Liver (tissue), 3 donors: Measurements from ENCODE around the gene WDFY3.

Source experiments
- CTCF ChIP-seq: fragments of 150-350 bp; IDR thresholded peaks from 2 replicates; pipeline ENCODE4 v1.5.1; 2017; ENCODE audit warnings: improper control_type of control experiment, low read depth, low read length; ENCODE audit not compliant: missing input control
- GABPA ChIP-seq, 2 donors: IDR thresholded peaks in 1 of 2; conservative IDR thresholded peaks in 1 of 2; 2 replicates each; pipeline ENCODE4 v1.6.1; 2016; ENCODE audit warnings: antibody characterized with exemption in 2 of 2, mild to moderate bottlenecking in 1 of 2, moderate library complexity in 1 of 2
- MAX ChIP-seq: IDR thresholded peaks from 2 replicates; pipeline ENCODE4 v1.6.1; 2016; ENCODE audit warnings: antibody characterized with exemption
- TF ChIP-seq, protein P1 (sequence below): IDR thresholded peaks from 2 replicates; pipeline ENCODE4 v1.6.1; 2016; ENCODE audit warnings: antibody characterized with exemption, mild to moderate bottlenecking
- TF ChIP-seq, protein P2 (sequence below): IDR thresholded peaks from 2 replicates; pipeline ENCODE4 v1.6.1; 2016; ENCODE audit warnings: antibody characterized with exemption
- donor health status: healthy.
- donor health status: healthy.

DNA sequence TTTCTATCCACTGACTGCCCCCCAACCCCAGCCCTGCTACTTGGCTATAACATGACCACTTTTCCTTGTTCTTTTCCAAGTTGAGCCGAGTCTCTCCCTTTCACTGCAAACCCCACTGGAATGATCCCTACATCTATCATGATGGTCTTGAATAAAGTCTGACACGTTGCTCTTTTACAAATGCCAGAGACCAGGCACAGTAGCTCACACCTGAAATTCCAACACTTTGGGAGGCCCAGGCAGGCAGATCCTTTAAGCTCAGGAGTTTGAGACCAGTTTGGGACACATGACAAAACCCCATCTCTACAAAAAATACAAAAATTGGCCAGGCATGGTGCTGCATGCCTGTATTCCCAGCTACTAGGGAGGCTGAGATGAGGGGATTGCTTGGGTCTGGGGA is 100.9 kb downstream of the WDFY3 start:
- no peak for TF ChIP-seq CTCF
- no peak for TF ChIP-seq MAX
- TF ChIP-seq, protein P1, sequence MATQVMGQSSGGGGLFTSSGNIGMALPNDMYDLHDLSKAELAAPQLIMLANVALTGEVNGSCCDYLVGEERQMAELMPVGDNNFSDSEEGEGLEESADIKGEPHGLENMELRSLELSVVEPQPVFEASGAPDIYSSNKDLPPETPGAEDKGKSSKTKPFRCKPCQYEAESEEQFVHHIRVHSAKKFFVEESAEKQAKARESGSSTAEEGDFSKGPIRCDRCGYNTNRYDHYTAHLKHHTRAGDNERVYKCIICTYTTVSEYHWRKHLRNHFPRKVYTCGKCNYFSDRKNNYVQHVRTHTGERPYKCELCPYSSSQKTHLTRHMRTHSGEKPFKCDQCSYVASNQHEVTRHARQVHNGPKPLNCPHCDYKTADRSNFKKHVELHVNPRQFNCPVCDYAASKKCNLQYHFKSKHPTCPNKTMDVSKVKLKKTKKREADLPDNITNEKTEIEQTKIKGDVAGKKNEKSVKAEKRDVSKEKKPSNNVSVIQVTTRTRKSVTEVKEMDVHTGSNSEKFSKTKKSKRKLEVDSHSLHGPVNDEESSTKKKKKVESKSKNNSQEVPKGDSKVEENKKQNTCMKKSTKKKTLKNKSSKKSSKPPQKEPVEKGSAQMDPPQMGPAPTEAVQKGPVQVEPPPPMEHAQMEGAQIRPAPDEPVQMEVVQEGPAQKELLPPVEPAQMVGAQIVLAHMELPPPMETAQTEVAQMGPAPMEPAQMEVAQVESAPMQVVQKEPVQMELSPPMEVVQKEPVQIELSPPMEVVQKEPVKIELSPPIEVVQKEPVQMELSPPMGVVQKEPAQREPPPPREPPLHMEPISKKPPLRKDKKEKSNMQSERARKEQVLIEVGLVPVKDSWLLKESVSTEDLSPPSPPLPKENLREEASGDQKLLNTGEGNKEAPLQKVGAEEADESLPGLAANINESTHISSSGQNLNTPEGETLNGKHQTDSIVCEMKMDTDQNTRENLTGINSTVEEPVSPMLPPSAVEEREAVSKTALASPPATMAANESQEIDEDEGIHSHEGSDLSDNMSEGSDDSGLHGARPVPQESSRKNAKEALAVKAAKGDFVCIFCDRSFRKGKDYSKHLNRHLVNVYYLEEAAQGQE, result no peak
- TF ChIP-seq, protein P2, sequence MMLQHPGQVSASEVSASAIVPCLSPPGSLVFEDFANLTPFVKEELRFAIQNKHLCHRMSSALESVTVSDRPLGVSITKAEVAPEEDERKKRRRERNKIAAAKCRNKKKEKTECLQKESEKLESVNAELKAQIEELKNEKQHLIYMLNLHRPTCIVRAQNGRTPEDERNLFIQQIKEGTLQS, result no peak
- TF ChIP-seq GABPA (IDR thresholded peaks at IDR 0.05 in 1 of 2, conservative IDR thresholded peaks at IDR 0.05 in 1 of 2), result no peak
